Measurements from ENCODE around the gene CYP4A22.

DNA sequence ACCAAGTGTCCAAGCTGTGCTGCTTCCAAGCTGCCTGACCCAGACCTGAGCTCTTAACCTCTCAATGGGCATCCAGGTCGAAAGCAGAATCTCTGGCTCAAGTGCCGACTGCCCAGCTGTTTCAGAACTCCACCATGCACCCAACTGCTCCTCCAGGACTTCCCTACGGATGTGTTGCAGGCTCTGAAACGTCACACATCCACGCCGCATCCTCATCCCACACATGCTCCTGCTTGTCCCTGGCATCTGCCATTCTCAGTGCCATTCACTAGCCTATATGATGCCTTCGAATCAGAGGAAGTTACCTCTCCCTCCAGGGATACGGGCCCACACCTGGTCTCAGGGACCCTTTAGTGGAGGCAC lies 41.4 kb downstream of the CYP4A22 start:
- TF ChIP-seq, protein P1, sequence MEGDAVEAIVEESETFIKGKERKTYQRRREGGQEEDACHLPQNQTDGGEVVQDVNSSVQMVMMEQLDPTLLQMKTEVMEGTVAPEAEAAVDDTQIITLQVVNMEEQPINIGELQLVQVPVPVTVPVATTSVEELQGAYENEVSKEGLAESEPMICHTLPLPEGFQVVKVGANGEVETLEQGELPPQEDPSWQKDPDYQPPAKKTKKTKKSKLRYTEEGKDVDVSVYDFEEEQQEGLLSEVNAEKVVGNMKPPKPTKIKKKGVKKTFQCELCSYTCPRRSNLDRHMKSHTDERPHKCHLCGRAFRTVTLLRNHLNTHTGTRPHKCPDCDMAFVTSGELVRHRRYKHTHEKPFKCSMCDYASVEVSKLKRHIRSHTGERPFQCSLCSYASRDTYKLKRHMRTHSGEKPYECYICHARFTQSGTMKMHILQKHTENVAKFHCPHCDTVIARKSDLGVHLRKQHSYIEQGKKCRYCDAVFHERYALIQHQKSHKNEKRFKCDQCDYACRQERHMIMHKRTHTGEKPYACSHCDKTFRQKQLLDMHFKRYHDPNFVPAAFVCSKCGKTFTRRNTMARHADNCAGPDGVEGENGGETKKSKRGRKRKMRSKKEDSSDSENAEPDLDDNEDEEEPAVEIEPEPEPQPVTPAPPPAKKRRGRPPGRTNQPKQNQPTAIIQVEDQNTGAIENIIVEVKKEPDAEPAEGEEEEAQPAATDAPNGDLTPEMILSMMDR (IDR thresholded peaks at IDR 0.05) = no peak
- no peak for TF ChIP-seq POLR2A (IDR thresholded peaks at IDR 0.05)
